ENCODE results near the gene MAP3K14.

DNA sequence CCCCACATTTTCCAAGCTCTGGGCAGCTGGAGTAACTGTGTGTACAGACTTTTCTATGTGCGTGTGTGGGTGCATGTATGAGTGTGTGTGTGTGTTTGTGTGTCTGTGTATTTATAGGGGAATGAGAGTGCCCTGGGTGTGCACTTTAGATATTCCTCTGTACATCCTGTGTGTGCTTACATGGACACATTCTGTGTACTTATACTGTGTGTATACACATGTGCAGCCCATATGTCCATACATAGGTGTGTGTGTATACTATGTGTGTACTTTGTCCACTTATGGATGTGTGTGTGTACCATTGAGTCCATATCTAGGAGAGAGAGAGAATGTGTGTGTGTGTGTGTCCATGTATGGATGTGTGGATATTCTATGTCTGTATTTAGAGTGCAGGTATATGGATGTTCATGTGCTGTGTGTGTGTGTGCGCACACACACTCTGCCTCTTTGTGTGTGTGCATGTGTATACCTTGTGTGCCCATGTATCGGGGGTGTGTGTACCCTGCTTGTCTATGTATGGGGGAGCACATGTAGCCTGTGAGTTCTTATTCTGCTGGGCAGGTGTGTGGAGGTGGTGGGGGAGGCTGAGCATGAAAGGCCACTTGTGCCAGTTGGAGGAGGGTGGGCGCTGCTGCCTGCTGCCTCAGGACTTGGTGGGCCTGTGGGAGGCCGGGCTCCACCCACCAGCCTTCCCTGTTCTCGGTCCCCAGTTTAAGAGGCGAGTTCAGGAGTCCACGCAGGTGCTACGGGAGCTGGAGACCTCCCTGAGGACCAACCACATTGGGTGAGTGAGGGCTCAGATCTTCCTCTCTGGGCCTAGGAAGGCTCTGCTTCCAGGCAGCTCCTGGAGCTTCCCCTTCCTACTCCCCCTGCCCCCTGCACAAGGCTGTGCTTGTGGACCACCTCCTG is 84.1 kb downstream of the MAP3K14 start:
- TF ChIP-seq EP300 (IDR thresholded peaks at IDR 0.05; ENCODE audit: borderline replicate concordance in 1 of 2, low read depth in 1 of 2, low read length in 1 of 2) = no peak
- TF ChIP-seq, protein P1, sequence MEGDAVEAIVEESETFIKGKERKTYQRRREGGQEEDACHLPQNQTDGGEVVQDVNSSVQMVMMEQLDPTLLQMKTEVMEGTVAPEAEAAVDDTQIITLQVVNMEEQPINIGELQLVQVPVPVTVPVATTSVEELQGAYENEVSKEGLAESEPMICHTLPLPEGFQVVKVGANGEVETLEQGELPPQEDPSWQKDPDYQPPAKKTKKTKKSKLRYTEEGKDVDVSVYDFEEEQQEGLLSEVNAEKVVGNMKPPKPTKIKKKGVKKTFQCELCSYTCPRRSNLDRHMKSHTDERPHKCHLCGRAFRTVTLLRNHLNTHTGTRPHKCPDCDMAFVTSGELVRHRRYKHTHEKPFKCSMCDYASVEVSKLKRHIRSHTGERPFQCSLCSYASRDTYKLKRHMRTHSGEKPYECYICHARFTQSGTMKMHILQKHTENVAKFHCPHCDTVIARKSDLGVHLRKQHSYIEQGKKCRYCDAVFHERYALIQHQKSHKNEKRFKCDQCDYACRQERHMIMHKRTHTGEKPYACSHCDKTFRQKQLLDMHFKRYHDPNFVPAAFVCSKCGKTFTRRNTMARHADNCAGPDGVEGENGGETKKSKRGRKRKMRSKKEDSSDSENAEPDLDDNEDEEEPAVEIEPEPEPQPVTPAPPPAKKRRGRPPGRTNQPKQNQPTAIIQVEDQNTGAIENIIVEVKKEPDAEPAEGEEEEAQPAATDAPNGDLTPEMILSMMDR (IDR thresholded peaks at IDR 0.05) = no peak
- no peak for TF ChIP-seq TEAD4 (IDR thresholded peaks at IDR 0.05; ENCODE audit: borderline replicate concordance, insufficient read depth)
- TF ChIP-seq TAF1 (IDR thresholded peaks at IDR 0.05; ENCODE audit: borderline replicate concordance, low read depth, low read length) = no peak
- no peak for TF ChIP-seq POLR2AphosphoS5 (IDR thresholded peaks at IDR 0.05; ENCODE audit: low read depth, low read length)
- TF ChIP-seq, protein P2, sequence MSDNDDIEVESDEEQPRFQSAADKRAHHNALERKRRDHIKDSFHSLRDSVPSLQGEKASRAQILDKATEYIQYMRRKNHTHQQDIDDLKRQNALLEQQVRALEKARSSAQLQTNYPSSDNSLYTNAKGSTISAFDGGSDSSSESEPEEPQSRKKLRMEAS (IDR thresholded peaks at IDR 0.05; ENCODE audit: low read depth) = no peak
- no peak for TF ChIP-seq JUND (IDR thresholded peaks at IDR 0.05)
- no peak for TF ChIP-seq RCOR1 (IDR thresholded peaks at IDR 0.05; ENCODE audit: low read length)
- no peak for TF ChIP-seq SIN3A (IDR thresholded peaks at IDR 0.05; ENCODE audit: borderline replicate concordance, low read depth, low read length)
- TF ChIP-seq GABPA (IDR thresholded peaks at IDR 0.05; ENCODE audit: low read depth) = no peak
- no peak for TF ChIP-seq GATA2 (CRISPR knock-in tag; IDR thresholded peaks at IDR 0.05)
- TF ChIP-seq, protein P3, sequence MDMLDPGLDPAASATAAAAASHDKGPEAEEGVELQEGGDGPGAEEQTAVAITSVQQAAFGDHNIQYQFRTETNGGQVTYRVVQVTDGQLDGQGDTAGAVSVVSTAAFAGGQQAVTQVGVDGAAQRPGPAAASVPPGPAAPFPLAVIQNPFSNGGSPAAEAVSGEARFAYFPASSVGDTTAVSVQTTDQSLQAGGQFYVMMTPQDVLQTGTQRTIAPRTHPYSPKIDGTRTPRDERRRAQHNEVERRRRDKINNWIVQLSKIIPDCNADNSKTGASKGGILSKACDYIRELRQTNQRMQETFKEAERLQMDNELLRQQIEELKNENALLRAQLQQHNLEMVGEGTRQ (IDR thresholded peaks at IDR 0.05; ENCODE audit: borderline replicate concordance, low read depth, low read length) = no peak
- no peak for TF ChIP-seq YY1 (IDR thresholded peaks at IDR 0.05; ENCODE audit: low read depth)
- no peak for TF ChIP-seq NFIC (IDR thresholded peaks at IDR 0.05; ENCODE audit: borderline replicate concordance)

All from SK-N-SH (cell line).